Measurements from ENCODE around the gene SLC35F3.

The SLC35F3 gene

GRCh38 chr1:233971753-233972152 lies 67.3 kb downstream of the SLC35F3 start:
- in situ Hi-C loops (cut with HindIII; ENCODE audit: low sequenced_read_pairs), result no loop called here

DNA sequence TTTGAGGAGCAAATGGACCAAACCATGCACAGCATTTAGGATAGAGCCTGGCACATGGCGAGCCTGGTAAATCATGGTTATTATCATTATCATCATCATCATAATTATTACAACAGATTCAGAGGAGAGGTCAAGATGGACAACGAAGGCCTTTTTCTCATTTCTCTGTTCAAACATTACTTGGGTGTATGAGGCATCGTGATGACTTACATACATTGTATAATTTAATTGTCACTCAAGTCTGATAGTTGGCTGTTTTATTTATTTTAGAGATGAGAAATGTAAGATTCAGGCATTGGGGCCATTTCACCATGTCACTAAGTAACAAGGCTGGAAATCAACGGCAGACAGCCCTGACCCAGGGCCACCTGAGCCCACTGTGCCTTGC lies 68.1 kb downstream of the SLC35F3 start:
- in situ Hi-C loops (cut with HindIII; ENCODE audit: low sequenced_read_pairs), result no loop called here

DNA sequence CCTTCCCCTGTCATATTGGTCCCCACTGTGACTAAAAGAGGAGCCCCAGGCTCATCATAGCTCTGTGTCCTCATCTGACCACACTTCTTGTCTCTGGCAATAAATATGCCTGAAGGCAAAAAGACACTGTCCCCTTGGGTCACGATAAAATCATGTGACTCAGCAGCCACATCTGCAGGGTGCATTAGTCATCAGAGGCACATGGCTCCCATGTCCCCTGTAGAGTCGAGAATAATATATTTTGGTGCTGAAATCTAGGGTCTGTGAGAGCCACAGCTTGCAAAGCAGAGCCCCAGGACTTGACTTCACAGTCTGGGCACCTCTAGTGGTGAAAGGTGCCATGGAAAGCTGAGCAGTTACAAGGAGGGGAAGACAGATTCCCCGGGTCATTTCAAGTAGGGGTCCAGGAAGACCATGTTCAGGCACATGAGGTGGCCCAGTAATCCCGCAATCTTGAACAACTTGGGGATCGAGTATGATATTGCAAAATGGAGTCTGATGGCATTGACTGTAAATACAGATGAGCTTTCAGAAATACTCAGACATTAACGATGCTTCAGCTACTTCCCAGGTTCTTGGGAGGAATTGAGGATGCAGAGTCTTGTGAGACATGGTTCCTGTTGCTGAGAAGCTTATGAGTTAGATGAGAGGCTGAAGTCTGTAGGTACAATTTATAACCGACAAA lies 68.6 kb downstream of the SLC35F3 start:
- in situ Hi-C loops (cut with HindIII; ENCODE audit: low sequenced_read_pairs), result no loop called here

- in situ Hi-C loops (cut with HindIII; ENCODE audit: low sequenced_read_pairs), result no loop called here
Observed at GRCh38 chr1:233975486-233975885, 71.0 kb downstream of the SLC35F3 start.

DNA sequence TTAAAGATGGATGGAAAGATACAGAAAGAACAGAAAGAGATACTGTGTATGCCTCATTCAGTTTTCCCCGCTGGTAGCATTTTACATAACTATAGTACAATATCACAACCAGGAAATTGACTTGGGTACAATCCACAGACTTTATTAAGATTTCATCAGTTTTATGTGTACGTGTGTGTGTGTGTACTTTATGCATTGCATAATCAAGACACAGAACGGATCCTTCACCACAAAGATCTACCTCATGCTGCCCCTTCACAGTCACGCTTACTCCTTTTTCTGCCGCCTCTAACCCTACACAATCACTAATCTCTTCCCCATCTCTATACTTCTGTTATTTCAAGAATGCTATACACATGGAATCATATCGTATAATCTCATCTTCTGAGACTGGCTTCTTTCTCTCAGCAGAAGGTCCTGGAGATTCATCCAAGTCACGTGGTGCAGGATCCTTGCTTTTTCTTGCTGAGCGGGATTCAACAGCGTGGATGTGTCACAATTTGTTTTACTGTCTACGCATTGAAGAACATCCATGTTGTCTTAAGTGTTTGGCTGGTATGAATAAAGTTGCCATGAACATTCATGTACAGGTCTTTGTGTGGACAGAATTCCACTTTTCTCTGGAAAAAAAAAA lies 76.7 kb downstream of the SLC35F3 start:
- in situ Hi-C loops (cut with HindIII; ENCODE audit: low sequenced_read_pairs), result no loop called here

DNA sequence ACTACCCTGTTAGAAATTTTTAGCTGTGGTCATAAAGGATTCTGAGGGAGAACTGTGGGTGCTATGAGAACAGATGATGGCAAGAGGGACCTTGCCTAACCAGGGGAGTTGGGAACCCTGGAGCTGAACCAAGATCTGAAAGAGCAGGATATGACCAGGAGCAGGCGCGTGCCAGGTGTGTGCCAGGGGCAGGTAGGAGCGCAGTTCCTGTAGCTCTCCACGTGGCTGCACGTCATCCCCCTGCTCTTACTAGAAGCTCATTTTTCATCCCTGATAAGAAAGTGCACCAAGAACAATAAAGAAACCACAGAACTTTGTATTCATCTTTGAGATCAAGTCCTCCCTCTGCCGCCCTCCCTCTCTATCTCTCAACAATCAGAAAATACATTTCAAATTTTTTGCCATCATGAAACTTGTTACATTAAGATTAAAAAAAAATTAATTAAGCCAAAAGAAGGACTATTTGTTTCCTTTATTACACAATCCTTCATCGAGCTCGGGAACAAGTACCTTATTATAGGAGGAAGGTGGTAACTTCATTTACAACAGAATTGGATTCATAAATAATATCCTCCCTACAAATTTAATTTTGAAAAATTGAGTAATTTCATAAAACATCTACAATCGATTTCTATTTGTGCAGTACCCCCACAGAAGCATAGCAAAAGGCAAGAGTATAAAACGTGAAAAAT lies 78.5 kb downstream of the SLC35F3 start:
- in situ Hi-C loops (cut with HindIII; ENCODE audit: low sequenced_read_pairs), result no loop called here

DNA sequence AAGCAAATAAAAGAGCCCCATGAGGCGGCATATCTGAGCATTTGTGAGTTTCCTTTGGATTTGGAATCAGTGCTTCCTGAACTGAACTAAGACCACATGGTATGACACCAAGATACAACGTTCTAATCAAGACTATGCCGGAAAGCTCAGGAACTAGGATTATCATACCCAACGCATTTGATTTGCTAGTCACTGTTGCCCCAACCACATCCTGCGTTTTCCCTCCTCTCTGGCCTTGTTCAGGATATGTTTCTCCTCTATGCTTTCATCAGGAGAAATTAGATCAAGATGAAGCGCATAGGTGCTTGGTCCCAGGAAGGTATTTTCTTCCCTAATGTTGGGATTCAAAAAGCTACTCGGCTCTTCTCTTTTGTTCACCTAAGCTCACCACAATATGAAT lies 79.3 kb downstream of the SLC35F3 start:
- in situ Hi-C loops (cut with HindIII; ENCODE audit: low sequenced_read_pairs), result no loop called here

DNA sequence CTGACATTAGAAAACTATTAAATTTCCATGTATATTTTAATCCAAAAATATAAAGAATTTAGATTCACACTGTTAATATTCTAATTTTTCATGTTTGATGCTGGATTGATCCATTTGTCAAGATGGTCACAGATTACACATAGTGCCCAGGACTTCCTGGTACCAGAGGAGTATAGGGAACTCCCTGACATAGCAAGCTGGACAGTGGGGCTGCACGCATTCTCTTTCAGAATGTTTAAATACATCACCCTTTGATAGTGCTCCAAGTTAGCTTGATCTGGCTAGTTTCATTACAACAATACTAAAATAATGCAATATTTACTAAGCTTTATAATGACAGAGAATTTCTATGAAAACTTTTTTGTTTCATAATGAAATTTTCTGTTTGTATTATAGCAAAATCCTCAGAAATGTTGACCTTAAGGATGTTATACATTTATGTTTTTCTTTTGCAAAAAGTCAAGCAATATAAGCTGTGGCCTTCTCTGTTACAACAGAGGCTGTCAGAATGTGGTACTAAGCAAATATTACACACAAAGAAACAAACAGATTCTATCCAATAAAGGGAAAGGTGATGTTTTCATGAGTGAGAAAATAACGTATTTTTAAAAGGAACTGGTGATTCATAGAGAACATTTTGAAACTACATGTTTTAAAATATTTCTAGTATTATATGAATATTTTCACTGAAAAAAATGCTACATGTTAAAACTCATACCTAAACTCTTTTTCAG lies 84.7 kb downstream of the SLC35F3 start:
- in situ Hi-C loops (cut with HindIII; ENCODE audit: low sequenced_read_pairs), result no loop called here

DNA sequence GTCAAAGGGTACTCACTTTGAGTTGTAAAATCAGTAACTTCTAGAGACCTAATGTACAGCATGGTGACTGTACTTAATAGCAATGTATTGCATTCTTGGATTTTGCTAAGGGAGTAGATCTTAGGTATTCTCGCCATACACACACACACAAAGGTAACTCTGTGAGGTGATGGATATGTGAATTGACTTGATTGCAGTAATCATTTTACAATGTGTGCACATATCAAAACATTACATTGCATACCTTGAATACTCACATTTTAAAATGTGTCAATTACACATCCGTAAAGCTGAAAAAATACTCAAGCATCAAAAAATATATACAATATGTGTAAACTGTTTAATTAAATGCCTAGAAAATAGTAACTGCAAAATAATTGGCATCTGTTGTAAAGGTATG lies 86.0 kb downstream of the SLC35F3 start:
- in situ Hi-C loops (cut with HindIII; ENCODE audit: low sequenced_read_pairs), result no loop called here

GRCh38 chr1:233993651-233994050 lies 89.2 kb downstream of the SLC35F3 start:
- in situ Hi-C loops (cut with HindIII; ENCODE audit: low sequenced_read_pairs), result no loop called here

GRCh38 chr1:233994112-233994511 lies 89.6 kb downstream of the SLC35F3 start:
- in situ Hi-C loops (cut with HindIII; ENCODE audit: low sequenced_read_pairs), result no loop called here

- in situ Hi-C loops (cut with HindIII; ENCODE audit: low sequenced_read_pairs), result no loop called here
Observed at GRCh38 chr1:233998456-233998855, 94.0 kb downstream of the SLC35F3 start.

- in situ Hi-C loops (cut with HindIII; ENCODE audit: low sequenced_read_pairs), result no loop called here
Observed at GRCh38 chr1:233998891-233999290, 94.4 kb downstream of the SLC35F3 start.

DNA sequence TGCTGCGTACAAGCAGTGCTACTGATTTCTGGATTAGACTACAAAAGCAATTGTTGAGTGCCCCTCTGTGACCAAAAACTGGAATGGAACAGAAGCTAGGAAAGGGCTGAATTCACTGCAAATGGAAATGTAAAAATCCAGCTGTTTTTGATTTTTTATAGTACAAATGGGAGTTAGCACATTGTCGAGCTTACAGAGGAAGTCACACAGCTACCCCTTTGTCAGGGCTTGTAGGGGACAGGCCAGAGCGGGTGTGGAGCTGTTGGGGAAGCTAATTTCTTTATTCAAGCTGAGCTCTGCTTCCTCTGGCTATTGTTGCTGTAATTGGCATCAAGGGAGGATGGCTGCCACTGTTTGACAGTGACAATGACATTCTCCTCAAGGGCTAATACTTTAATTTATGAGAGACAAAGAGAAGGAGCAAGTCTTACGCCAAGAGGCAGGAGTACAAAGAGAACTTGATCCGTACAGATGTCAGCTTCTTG lies 96.1 kb downstream of the SLC35F3 start:
- in situ Hi-C loops (cut with HindIII; ENCODE audit: low sequenced_read_pairs), result no loop called here

GRCh38 chr1:234001817-234002216 lies 97.3 kb downstream of the SLC35F3 start:
- in situ Hi-C loops (cut with HindIII; ENCODE audit: low sequenced_read_pairs), result no loop called here

GRCh38 chr1:234004591-234004990 lies 100.1 kb downstream of the SLC35F3 start:
- in situ Hi-C loops (cut with HindIII; ENCODE audit: low sequenced_read_pairs), result no loop called here

DNA sequence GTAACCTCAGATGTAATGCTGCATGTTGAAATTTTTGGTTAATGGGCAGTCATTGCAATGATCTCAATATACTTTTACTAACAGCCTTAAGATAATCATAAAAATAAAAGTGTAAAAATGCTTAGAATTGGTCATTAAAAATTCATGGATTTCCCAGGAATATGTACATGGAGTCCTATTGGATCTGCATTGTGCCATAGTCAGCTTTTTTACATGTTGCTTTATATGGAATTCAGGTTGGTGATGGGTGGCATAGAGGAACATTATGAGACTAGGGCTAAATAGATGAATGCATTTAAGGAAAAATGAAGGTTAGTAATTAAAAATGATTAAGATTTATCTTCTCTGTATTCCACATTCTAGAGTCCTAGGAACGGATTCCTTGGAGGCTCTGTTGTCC lies 103.2 kb downstream of the SLC35F3 start:
- in situ Hi-C loops (cut with HindIII; ENCODE audit: low sequenced_read_pairs), result no loop called here

GRCh38 chr1:234008591-234008990 lies 104.1 kb downstream of the SLC35F3 start:
- in situ Hi-C loops (cut with HindIII; ENCODE audit: low sequenced_read_pairs), result no loop called here

GRCh38 chr1:234009668-234010067 lies 105.2 kb downstream of the SLC35F3 start:
- in situ Hi-C loops (cut with HindIII; ENCODE audit: low sequenced_read_pairs), result no loop called here

DNA sequence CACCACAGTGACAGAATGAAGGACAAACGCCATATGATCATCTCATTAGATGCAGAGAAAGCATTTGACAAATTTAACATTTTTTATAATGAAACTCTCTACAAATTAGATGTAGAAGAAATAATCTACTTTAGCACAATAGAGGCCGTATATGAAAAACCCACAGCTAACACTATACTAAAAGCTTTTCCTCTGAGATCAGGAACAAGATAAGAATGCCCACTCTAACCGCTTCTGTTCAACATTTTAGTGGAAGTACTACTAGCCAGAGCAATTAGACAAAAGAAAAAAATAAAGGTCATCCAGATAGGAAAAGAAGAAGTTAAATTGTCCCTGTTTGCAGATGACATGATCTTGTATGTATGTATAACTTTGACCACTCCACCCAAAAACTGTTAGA lies 109.7 kb downstream of the SLC35F3 start:
- in situ Hi-C loops (cut with HindIII; ENCODE audit: low sequenced_read_pairs), result no loop called here

GRCh38 chr1:234018816-234019215 lies 114.3 kb downstream of the SLC35F3 start:
- in situ Hi-C loops (cut with HindIII; ENCODE audit: low sequenced_read_pairs), result no loop called here

Data from DLD1 (cell line).